HL-60 (cell line): Measurements from ENCODE around the gene AXL.

Source experiments
- CTCF ChIP-seq: IDR thresholded peaks from one replicate; pipeline ENCODE4 v1.5.1; 2011; ENCODE audit warnings: low read length, control low read depth, inconsistent platforms; ENCODE audit not compliant: insufficient read depth
- POLR2AphosphoS5 ChIP-seq: IDR thresholded peaks from 2 replicates; pipeline ENCODE4 v1.6.1; 2012; ENCODE audit warnings: low read depth
- TF ChIP-seq, protein P1 (sequence below): IDR thresholded peaks from 2 replicates; pipeline ENCODE4 v1.6.1; 2012; ENCODE audit warnings: low read depth; ENCODE audit not compliant: insufficient replicate concordance

DNA sequence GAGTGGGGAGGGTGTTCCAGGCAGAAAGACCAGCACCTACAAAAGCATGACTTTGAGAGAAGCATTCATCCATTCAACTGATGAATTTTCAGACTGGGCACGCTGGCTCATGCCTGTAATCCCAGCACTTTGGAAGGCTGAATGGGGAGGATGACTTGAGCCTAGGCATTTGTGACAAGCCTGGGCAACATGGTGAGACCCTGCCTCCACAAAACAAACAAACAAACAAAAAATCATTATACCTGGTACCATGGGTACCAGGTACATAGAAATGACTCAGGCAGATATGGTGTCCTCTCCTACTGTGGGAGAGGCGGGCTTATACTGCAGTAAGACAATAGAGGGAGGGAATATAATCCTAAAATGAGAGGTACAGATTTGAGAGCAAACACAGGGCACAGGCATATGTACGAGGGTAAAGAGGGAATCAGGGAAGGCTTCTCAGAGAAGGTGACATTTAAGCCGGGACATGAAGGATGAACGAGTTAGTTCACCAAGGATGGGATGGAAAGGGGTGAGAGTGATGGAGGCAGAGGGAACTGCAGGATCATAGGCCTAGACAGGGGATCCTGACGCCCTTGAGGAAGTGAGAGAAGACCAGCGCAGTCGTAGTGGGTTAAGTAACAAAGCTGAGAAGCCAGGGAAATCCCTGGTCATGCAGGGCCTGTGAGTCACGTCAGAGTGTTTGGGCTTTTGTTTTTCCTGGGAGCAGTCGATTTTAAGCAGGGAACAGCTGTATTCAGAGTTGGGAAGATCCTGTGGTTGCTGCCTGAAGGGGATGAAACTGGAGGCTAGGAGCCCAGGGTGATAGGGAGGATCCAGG, 23.1 kb upstream of the AXL start:
- TF ChIP-seq CTCF (no peak), POLR2AphosphoS5 (no peak)
- TF ChIP-seq, protein P1, sequence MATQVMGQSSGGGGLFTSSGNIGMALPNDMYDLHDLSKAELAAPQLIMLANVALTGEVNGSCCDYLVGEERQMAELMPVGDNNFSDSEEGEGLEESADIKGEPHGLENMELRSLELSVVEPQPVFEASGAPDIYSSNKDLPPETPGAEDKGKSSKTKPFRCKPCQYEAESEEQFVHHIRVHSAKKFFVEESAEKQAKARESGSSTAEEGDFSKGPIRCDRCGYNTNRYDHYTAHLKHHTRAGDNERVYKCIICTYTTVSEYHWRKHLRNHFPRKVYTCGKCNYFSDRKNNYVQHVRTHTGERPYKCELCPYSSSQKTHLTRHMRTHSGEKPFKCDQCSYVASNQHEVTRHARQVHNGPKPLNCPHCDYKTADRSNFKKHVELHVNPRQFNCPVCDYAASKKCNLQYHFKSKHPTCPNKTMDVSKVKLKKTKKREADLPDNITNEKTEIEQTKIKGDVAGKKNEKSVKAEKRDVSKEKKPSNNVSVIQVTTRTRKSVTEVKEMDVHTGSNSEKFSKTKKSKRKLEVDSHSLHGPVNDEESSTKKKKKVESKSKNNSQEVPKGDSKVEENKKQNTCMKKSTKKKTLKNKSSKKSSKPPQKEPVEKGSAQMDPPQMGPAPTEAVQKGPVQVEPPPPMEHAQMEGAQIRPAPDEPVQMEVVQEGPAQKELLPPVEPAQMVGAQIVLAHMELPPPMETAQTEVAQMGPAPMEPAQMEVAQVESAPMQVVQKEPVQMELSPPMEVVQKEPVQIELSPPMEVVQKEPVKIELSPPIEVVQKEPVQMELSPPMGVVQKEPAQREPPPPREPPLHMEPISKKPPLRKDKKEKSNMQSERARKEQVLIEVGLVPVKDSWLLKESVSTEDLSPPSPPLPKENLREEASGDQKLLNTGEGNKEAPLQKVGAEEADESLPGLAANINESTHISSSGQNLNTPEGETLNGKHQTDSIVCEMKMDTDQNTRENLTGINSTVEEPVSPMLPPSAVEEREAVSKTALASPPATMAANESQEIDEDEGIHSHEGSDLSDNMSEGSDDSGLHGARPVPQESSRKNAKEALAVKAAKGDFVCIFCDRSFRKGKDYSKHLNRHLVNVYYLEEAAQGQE = no peak
